ENCODE results near the gene CHRD.
A peak's percentile ranks its signal among the peaks of the same experiment; 100 is the strongest.
"Not testable (repeated sequence)": the region's sequence is repeated elsewhere in the genome, so short reads cannot be mapped to it uniquely, and the experiment has no call there.

CHRD gene

GRCh38 chr3:184379358-184380184, at the start of gene CHRD:
Gene CHRD (plus strand): TSS chr3:184380054. CDS start chr3:184380319, 265 bp downstream.
- no peak for DNase-seq
- no peak for ATAC-seq

DNA sequence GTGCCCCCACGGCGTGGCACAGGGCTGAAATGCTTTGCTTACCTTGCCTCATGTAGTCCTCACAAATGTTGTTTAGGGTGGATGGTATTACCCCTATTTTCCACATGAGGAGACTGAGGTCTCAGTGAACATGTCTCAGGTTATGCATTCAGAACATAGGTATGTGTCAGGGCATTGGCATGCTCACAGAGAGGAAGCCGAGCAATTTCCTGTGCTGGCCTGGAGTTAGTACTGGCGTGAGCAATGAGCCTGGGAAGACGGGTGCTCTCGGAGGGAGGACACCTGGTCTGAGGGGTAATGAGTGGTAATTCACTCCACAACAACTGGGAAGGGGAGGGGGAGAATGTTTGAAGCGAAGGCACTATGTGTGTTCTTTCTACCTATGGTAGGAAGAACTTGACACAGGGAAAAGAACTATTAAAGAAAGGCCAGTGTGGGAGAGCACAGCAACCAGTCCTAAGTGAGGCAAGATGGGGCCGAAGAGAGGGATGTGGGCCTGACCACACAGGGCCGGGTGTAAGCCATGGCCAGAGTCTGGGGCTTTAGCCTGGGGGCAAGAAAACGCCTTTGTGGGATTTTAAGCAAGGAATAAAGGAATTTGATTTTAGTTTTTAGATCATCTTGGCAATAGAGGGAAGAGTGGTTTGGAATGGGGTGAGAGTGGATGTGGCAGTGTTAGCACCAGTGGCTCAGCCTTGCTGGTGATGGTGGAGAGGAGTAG, 47.3 kb upstream of the CHRD start:
- DNase-seq (no peak), ATAC-seq (no peak)

- no peak for ATAC-seq
- DNase-seq = no peak
Observed at GRCh38 chr3:184333190-184333589, 46.7 kb upstream of the CHRD start.

DNA sequence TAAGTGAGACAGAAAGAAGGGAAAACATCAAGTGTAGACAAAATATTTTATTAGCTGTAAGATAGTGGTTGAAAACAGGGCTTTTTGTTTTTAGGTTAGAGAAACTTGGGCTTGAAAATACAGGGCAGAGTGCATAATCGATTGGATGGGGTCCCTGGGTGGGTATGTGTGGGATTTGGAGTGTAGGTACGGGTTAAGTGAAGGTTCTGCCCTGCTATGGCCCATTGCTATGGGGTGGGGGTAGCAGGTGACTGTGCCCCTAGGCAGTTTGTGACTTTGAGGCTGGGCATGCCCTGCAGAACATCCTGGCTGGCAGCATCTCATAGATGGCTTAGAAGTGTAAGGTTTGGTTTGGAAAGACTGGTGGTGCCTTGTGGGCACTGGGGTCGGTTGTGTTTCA, 46.2 kb upstream of the CHRD start:
- ATAC-seq (no peak), DNase-seq (no peak)

- ATAC-seq (peak; percentile 83), DNase-seq (peak; percentile 65)
Observed at GRCh38 chr3:184334470-184335158, 45.2 kb upstream of the CHRD start.

DNA sequence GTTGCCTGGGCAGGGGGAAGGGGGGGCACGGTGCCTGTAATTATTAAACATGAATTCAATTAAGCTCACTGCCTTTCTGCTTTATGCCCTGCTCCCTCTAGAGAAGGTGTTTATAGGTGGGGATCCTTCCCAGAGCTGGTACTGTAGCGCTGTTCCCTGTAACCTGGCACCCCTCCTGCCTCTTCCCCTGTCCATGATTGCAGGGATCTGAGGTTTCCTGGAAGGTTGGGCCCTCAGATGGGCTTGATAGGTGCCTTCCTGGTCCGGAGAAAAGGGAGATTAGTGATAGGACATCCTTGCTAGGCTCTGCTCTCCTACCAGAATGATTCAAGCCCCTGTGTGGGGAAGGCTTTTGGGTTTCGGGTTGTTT, 44.6 kb upstream of the CHRD start:
- ATAC-seq (no peak), DNase-seq (no peak)

DNA sequence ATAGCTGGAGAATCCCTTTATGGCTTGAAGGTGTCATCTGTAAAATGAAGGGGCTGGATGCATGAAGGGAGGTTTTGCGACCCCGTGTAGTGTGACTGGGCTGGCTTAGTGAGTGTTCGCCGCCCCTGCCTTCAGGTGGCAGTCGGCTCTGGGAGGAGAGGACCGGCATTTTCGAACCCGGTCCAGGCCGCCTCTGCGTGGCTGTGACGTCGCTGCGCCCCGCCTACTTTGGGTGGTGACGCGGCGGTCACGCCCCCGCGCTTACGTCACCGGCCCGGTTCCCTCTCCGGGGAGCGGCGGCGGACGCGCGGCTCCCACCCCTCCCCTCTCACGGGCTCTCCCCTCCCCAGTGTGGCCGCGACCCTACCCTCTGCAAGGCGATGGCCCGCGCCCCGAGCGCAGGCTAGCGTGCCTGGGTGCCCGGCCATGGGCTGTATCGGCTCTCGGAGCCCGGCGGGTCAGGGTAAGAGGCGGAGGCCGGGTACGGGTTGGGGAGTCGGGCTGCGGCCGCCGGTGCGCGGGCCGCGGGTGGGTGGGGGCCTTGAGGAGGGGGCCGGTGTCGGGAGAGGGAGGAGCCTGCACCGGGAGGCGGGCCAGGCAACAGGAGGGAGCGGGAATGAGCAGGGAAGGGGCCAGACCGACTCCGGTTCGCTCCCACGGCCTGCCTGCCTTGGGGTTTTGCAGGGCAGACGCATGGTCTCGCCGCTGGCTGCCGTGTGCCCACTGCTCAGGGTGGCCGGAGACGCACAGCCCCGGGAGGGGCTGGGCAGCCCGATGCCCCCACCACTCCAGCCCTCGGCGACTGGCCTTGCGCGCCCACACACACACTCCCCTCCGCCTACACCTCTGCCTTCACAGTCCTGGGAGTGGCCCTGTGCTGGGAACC, 44.0 kb upstream of the CHRD start:
- peak; percentile 45 for ATAC-seq
- DNase-seq = peak; percentile 93

GRCh38 chr3:184336547-184337398, 43.1 kb upstream of the CHRD start:
- DNase-seq = no peak
- ATAC-seq = no peak

DNA sequence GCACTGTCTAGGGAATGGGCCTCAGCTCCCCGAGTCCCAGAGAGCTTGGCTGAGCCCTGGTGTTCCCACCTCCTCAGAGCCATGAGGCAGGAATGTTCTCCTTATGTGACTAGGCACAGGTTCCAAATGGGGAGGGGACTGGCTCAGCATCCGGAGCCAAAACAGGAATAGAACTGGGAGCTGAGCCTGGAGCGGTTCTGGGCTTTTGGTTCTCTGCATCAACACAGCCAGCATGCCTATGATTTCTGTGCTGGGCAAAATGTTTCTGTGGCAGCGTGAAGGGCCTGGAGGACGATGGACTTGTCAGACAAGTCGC, 42.5 kb upstream of the CHRD start, which contains the start of gene FAM131A:
Gene FAM131A (plus strand): TSS at position 202 of the 316 bp plus-strand sequence. CDS start 31 bp downstream, at position 233.
- ATAC-seq (no peak), DNase-seq (no peak)

DNA sequence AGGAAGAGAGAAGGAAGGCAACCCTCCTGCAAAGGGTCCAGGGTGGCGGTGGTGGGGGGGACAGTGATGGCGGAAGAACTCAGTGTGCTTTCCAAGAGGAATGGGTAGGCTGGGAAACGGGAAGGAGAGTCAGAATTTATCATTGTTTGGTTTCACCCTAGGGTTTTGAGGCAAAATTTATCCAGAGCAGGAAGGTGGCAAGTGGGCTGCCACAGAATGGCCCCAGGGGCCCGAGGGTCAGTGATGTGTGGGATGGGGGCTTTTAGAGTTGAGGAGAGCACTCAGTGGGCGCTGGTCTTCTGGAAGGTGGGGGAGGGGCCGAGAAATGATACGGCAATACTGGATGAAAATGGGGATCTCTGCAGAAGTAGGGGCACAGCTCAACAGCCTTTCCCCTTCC, 41.9 kb upstream of the CHRD start:
- no peak for DNase-seq
- ATAC-seq = no peak

GRCh38 chr3:184338511-184338945, 41.3 kb upstream of the CHRD start:
- no peak for ATAC-seq
- no peak for DNase-seq

GRCh38 chr3:184339001-184339400, 40.9 kb upstream of the CHRD start:
- ATAC-seq = no peak

DNA sequence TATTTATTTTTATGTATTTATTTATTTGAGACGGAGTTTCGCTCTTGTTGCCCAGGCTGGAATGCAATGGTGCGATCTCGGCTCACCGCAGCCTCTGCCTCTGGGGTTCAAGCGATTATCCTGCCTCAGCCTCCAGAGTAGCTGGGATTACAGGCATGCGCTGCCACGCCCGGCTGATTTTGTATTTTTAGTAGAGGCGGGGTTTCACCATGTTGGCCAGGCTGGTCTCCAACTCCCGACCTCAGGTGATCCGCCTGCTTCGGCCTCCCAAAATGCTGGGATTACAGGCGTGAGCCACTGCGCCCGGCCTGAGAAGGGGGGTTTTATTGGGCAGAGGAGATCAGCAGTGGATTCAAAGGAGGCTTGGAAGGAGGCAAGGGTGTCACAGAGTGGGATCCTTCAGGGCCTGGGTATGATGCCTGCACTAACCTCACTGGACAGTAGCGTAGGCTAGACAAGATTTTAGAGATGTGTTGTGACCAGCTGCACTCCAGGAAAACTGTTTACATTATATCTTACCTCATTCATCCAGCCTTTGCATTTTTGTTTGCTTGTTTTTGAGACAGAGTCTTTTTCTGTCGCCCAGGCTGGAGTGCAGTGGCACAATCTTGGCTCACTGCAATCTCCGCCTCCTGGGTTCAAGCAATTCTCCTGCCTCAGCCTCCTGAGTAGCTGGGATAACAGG, 40.3 kb upstream of the CHRD start:
- not testable (repeated sequence) for ATAC-seq, DNase-seq

More at GRCh38 chr3:184339001-184339400, 40.9 kb upstream of the CHRD start:
- DNase-seq = no peak

DNA sequence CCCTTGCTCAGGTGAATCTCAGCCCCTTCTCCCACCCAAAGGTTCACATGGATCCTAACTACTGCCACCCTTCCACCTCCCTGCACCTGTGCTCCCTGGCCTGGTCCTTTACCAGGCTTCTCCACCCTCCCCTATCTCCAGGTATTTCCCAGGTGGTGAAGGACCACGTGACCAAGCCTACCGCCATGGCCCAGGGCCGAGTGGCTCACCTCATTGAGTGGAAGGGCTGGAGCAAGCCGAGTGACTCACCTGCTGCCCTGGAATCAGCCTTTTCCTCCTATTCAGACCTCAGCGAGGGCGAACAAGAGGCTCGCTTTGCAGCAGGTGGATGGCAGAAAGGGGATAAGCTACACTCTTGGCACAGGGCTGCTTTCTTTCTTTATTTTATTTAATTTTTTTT, 37.9 kb upstream of the CHRD start:
- no peak for DNase-seq
- no peak for ATAC-seq

- ATAC-seq = no peak
- DNase-seq = no peak
Observed at GRCh38 chr3:184343200-184343876, 36.5 kb upstream of the CHRD start.

DNA sequence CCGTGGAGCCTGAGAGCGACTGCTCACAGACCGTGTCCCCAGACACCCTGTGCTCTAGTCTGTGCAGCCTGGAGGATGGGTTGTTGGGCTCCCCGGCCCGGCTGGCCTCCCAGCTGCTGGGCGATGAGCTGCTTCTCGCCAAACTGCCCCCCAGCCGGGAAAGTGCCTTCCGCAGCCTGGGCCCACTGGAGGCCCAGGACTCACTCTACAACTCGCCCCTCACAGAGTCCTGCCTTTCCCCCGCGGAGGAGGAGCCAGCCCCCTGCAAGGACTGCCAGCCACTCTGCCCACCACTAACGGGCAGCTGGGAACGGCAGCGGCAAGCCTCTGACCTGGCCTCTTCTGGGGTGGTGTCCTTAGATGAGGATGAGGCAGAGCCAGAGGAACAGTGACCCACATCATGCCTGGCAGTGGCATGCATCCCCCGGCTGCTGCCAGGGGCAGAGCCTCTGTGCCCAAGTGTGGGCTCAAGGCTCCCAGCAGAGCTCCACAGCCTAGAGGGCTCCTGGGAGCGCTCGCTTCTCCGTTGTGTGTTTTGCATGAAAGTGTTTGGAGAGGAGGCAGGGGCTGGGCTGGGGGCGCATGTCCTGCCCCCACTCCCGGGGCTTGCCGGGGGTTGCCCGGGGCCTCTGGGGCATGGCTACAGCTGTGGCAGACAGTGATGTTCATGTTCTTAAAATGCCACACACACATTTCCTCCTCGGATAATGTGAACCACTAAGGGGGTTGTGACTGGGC, 35.1 kb upstream of the CHRD start:
- DNase-seq (no peak), ATAC-seq (no peak)

GRCh38 chr3:184345317-184346144, 34.3 kb upstream of the CHRD start:
- DNase-seq (no peak), ATAC-seq (peak; percentile 38)
